Measurements from ENCODE around the gene PUS7L. TPM values are rescaled to one million over a fixed set of nuclear protein-coding genes. Genes with fewer than 3 reads are reported as not detected.

Gene PUS7L
- total RNA-seq, 2 donors from 2014 or later: 7.6 to 8.9 TPM

GRCh38 chr12:43736927-43737440, 21.6 kb downstream of the PUS7L start:
- Histone ChIP-seq H3K27ac (no peak overlapping the region), H3K9me3 (no peaks in the 10 kb centered on the region), H3K27me3 (replicated peaks; ENCODE audit: insufficient read depth) (no peaks in the 10 kb centered on the region), H3K36me3 (peaks cover under 1% of the 10 kb centered on the region), H3K4me3 (no peak overlapping the region), H3K4me1 (ENCODE audit: control insufficient read depth in 1 of 2, low read depth in 2 of 2) (no peaks in the 10 kb centered on the region)
- ATAC-seq (ENCODE audit: insufficient number of reproducible peaks, low FRiP score, low read depth): no peak
- no peak for TF ChIP-seq CTCF (IDR thresholded peaks at IDR 0.05)
- no peak for DNase-seq (ENCODE audit: low spot score)

GRCh38 chr12:43733687-43734086, 24.9 kb downstream of the PUS7L start:
- no peaks in the 10 kb centered on the region for H3K9me3 ChIP-seq
- H3K27me3 ChIP-seq (replicated peaks; ENCODE audit: insufficient read depth): no peaks in the 10 kb centered on the region
- H3K4me1 ChIP-seq (ENCODE audit: control insufficient read depth in 1 of 2, low read depth in 2 of 2): no peaks in the 10 kb centered on the region
- no peak overlapping the region for H3K4me3 ChIP-seq
- H3K36me3 ChIP-seq: no peaks in the 10 kb centered on the region
- no peak for TF ChIP-seq CTCF (IDR thresholded peaks at IDR 0.05)
- ATAC-seq (ENCODE audit: insufficient number of reproducible peaks, low FRiP score, low read depth): no peak
- DNase-seq (ENCODE audit: low spot score): no peak
- no peak overlapping the region for H3K27ac ChIP-seq

GRCh38 chr12:43730283-43730682, 28.3 kb downstream of the PUS7L start:
- H3K9me3 ChIP-seq: no peaks in the 10 kb centered on the region
- ATAC-seq (ENCODE audit: insufficient number of reproducible peaks, low FRiP score, low read depth) (no peak), DNase-seq (ENCODE audit: low spot score) (no peak)
- H3K4me1 ChIP-seq (ENCODE audit: control insufficient read depth in 1 of 2, low read depth in 2 of 2): no peaks in the 10 kb centered on the region
- H3K27me3 ChIP-seq (replicated peaks; ENCODE audit: insufficient read depth): no peaks in the 10 kb centered on the region
- no peaks in the 10 kb centered on the region for H3K36me3 ChIP-seq
- H3K27ac ChIP-seq: no peak overlapping the region
- H3K4me3 ChIP-seq: no peak overlapping the region
- TF ChIP-seq CTCF (IDR thresholded peaks at IDR 0.05): no peak

- no peak overlapping the region for H3K27ac ChIP-seq
- no peak overlapping the region for H3K4me3 ChIP-seq
- ATAC-seq (ENCODE audit: insufficient number of reproducible peaks, low FRiP score, low read depth) (no peak), DNase-seq (ENCODE audit: low spot score) (no peak)
- H3K4me1 ChIP-seq (ENCODE audit: control insufficient read depth in 1 of 2, low read depth in 2 of 2): no peaks in the 10 kb centered on the region
- no peaks in the 10 kb centered on the region for H3K27me3 ChIP-seq (replicated peaks; ENCODE audit: insufficient read depth)
- TF ChIP-seq CTCF (IDR thresholded peaks at IDR 0.05): no peak
- H3K9me3 ChIP-seq: no peaks in the 10 kb centered on the region
- H3K36me3 ChIP-seq: no peaks in the 10 kb centered on the region
Measured at GRCh38 chr12:43728698-43729097, 29.9 kb downstream of the PUS7L start.

- Histone ChIP-seq H3K27ac (no peak overlapping the region), H3K36me3 (no peaks in the 10 kb centered on the region), H3K4me1 (ENCODE audit: control insufficient read depth in 1 of 2, low read depth in 2 of 2) (no peaks in the 10 kb centered on the region), H3K9me3 (no peaks in the 10 kb centered on the region), H3K27me3 (replicated peaks; ENCODE audit: insufficient read depth) (no peaks in the 10 kb centered on the region), H3K4me3 (no peak overlapping the region)
- ATAC-seq (ENCODE audit: insufficient number of reproducible peaks, low FRiP score, low read depth) (no peak), DNase-seq (ENCODE audit: low spot score) (no peak)
- no peak for TF ChIP-seq CTCF (IDR thresholded peaks at IDR 0.05)
Measured at GRCh38 chr12:43728117-43728516, 30.5 kb downstream of the PUS7L start.
